Right lobe of liver (tissue), 4 donors: ENCODE results near the gene OTOP2.

Experiments used
- POLR2A ChIP-seq: fragments of 450-650 bp; IDR thresholded peaks from one replicate; pipeline ENCODE4 v1.6.1; 2017; ENCODE audit warnings: antibody characterized with exemption, mild to moderate bottlenecking
- TF ChIP-seq, protein P1 (sequence below), 4 donors: fragments of 200-600 bp in 3 of 4; fragments of 450-650 bp in 1 of 4; IDR thresholded peaks; one replicate each; pipeline versions ENCODE4 v1.5.1 to v1.8.0; 2016 to 2022; ENCODE audit warnings: antibody characterized with exemption in 4 of 4, mild to moderate bottlenecking in 2 of 4
- donor health status: DM: no; HTN: no; CAD: no.
- donor health status: DM: no; HTN: no; CAD: no.
- donor health status: DM: no; HTN: yes; CAD: no.

DNA sequence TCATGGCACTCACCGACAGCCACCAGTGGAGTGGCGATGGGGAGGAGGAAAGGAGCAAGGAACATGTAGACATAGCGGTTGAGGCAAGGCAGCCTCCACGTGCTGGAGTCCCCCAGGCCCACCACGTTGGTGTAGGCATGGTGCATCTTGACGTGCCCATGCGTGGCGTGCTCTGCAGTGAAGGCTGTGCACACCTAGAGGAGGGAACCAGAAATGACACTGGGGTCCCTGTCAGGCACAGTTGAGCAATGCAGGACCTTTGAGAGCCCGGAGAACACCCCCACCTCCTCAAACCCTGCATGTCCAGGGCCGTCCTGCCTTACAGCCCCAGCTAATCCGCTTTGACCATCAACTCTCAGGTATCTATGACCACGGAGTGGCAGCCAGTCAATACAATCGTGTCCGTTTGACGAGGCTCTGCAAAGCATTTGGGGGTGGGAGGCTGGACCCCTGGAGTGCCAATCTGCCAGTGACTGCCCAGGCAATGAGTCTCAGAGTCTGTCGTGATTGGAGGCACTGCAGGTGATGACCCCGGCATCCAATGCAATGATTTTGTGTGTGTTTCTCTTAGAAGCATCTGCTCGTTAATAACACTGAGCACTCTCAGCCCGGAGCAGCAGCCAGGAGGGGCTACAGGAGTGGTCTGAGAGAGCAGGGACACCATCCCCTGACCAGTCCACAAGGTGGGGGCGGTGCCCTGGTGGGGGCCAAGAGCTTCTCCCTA is 41.4 kb upstream of the OTOP2 start:
- TF ChIP-seq, protein P1, sequence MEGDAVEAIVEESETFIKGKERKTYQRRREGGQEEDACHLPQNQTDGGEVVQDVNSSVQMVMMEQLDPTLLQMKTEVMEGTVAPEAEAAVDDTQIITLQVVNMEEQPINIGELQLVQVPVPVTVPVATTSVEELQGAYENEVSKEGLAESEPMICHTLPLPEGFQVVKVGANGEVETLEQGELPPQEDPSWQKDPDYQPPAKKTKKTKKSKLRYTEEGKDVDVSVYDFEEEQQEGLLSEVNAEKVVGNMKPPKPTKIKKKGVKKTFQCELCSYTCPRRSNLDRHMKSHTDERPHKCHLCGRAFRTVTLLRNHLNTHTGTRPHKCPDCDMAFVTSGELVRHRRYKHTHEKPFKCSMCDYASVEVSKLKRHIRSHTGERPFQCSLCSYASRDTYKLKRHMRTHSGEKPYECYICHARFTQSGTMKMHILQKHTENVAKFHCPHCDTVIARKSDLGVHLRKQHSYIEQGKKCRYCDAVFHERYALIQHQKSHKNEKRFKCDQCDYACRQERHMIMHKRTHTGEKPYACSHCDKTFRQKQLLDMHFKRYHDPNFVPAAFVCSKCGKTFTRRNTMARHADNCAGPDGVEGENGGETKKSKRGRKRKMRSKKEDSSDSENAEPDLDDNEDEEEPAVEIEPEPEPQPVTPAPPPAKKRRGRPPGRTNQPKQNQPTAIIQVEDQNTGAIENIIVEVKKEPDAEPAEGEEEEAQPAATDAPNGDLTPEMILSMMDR (IDR thresholded peaks at IDR 0.05) = no peak
- no peak for TF ChIP-seq POLR2A
